Activated CD8-positive, alpha-beta T cell treated with anti-CD3 and anti-CD28 coated beads, Interleukin-2, amount 10 ng/mL, durations not matched to agents 7 days and 5 days (primary cell): Measurements from ENCODE around the gene CDCP2. TPM values are rescaled to one million over a fixed set of nuclear protein-coding genes. Genes with fewer than 3 reads are reported as not detected.
"Not testable (repeated sequence)": the region's sequence is repeated elsewhere in the genome, so short reads cannot be mapped to it uniquely, and the experiment has no call there.

ENCODE experiments used
- ATAC-seq: fragments of 150-1000 bp; cut with Tn5 transposase; one replicate; pipeline ENCODE4 v1.10.0; 2021; ENCODE audit warnings: moderate library complexity
- CTCF ChIA-PET: fragments of 350-600 bp; sonication (Branson Sonifier 250); formaldehyde crosslinking; loops from one replicate; lab custom pipeline; 2021; ENCODE audit warnings: antibody characterized with exemption; lab: Charles Lee
- POLR2A ChIA-PET: fragments of 350-600 bp; sonication (Branson Sonifier 250); formaldehyde crosslinking; loops from one replicate; lab custom pipeline; 2021; ENCODE audit warnings: antibody characterized with exemption; lab: Charles Lee
- DNase-seq: peaks from one replicate; pipeline ENCODE4 v3.0.0-alpha.2; 2020
- H3K27ac Mint-ChIP-seq: one replicate; pipeline ENCODE4 v1.8.0; 2021; ENCODE audit warnings: mild to moderate bottlenecking, mixed read lengths
- H3K27me3 Mint-ChIP-seq: one replicate; pipeline ENCODE4 v1.8.0; 2021; ENCODE audit warnings: low read depth, mixed read lengths
- H3K36me3 Mint-ChIP-seq: one replicate; pipeline ENCODE4 v1.8.0; 2021; ENCODE audit warnings: low read depth, mixed read lengths
- H3K4me1 Mint-ChIP-seq: one replicate; pipeline ENCODE4 v1.8.0; 2021; ENCODE audit warnings: low read depth, mixed read lengths
- H3K4me3 Mint-ChIP-seq: one replicate; pipeline ENCODE4 v1.8.0; 2021; ENCODE audit warnings: mild to moderate bottlenecking, mixed read lengths
- H3K9me3 Mint-ChIP-seq: one replicate; pipeline ENCODE4 v1.8.0; 2022; ENCODE audit warnings: mixed read lengths; ENCODE audit not compliant: insufficient read depth
- total RNA-seq, 2 experiments: library from RNA; stranded (reverse); gene quantifications; one replicate each; pipeline ENCODE4 v1.2.3, GENCODE V29; 2021

Gene CDCP2
- total RNA-seq, 2 experiments from 2014 or later, result 0.16 TPM; not detected in 1

DNA sequence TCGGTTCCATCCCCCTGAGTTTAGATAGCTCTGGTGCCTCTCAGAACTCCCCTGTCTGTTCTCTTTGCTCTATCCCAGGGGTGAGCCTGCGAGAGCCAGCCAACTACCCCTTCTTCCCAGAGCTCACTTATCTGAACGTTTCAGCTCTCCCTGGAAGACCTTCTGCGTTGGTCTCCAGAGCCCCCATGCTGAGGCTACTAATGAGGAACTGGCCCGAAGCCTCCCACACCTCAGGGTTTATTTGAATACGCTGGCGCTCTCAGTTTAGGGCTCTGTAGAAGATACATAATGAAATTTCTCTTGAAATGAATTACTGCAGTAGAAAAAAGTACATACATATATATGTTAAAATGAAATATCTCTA lies 55.9 kb downstream of the CDCP2 start:
- peaks cover 24% of the 10 kb centered on the region for H3K36me3 Mint-ChIP-seq
- ATAC-seq (no peak), DNase-seq (no peak)
- H3K4me1 Mint-ChIP-seq, result peaks cover 2% of the 10 kb centered on the region
- POLR2A ChIA-PET, result interaction anchor here (0.6 kb wide), 1 partner anchor 308 kb away, joined by 3 read pairs; no protein-coding TSS in a partner anchor
- no peak overlapping the region for H3K4me3 Mint-ChIP-seq
- H3K27ac Mint-ChIP-seq, result no peak overlapping the region
- no peaks in the 10 kb centered on the region for H3K9me3 Mint-ChIP-seq
- CTCF ChIA-PET, result no interaction called here
- H3K27me3 Mint-ChIP-seq, result no peaks in the 10 kb centered on the region

DNA sequence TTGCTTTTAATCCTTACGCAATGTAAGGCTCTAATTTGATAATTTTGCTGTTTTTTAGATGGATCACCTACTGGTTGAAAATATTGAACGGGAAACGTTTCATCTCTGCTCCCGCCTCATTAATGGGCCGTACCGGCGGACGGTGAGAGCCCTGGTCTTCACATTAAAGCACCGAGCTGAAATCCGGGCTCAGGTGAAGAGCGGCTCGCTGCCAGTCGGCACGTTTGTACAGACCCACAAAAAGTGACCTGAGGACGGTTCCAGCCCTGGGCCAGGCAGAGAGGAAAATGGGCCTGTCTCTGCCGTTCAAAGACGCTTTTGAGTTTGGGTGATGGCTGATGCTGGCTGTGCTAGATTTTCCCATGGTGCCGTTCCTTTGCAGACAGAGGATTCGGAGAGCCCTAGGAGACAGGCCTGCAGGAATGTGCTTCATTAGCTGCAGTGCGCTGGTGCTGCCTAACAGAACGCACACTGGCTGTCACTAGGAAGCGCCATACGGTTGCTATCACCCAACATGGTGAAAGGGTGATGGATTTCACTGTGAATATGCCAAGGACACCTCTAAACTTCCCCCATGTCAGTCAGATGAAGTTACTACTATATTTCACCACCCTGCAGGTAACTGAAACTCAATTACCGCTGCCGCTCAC lies 56.4 kb downstream of the CDCP2 start:
- Mint-ChIP-seq H3K36me3 (peaks cover 21% of the 10 kb centered on the region), H3K9me3 (no peaks in the 10 kb centered on the region), H3K27ac (no peak overlapping the region), H3K4me3 (no peak overlapping the region), H3K4me1 (peaks cover 2% of the 10 kb centered on the region), H3K27me3 (no peaks in the 10 kb centered on the region)
- DNase-seq (no peak), ATAC-seq (no peak)
- ChIA-PET POLR2A (interaction anchor here (0.6 kb wide), 1 partner anchor 308 kb away, joined by 3 read pairs; no protein-coding TSS in a partner anchor), CTCF (no interaction called here)

DNA sequence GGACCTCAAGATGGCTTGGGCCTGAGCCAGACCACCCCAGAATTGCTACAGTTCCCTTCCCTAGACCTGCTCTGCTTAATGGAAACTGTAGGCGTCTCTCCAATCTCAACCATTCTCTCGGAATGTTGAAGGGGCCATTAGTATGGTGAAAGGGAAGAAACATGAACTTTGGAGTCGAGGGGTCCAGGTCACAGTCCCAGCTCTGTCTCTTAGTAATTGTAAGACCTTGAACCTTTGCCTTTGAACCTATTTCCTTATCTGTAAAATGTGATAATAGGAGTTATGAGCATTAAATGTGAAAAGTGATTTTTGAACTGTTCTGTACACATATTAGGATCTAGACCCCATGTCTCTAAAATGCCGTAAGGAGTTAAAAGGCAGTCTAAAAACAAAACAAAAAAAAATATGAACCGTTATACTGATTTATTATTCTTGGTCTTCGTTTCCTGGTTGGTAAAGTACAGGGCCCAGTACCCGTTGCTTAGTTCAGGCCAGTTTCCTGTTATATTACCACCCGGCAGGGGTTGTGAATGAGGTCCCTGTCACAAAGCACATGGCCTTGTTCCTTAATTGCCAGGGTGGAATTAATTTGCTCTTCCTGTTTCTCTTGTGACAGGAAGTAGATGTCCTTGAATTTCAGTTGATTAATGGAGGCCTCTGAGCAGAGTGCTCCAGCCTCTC lies 57.1 kb downstream of the CDCP2 start:
- Mint-ChIP-seq H3K27me3 (no peaks in the 10 kb centered on the region), H3K27ac (no peak overlapping the region), H3K36me3 (peaks cover 17% of the 10 kb centered on the region), H3K4me3 (no peak overlapping the region), H3K9me3 (no peaks in the 10 kb centered on the region), H3K4me1 (peaks cover 2% of the 10 kb centered on the region)
- DNase-seq, result no peak
- ChIA-PET CTCF (no interaction called here), POLR2A (no interaction called here)
- ATAC-seq, result no peak

DNA sequence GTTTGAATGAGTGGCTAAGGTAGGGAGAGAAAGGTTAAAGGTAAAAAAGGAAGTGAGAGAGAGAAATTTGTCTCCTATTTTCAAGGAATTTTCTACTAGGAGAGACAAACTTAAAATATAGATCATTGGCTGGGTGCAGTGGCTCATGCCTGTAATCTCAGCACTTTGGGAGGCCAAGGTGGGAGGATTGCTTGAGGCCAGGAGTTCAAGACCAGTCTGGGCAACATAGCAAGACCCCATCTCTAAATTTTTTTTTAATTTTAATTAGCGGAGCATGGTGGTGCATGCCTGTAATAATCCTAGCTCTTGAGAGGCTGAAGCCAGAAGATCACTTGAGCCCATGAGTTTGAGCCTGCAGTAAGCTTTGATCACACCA lies 58.1 kb downstream of the CDCP2 start:
- CTCF ChIA-PET, H3K27ac Mint-ChIP-seq: not testable (repeated sequence)

DNA sequence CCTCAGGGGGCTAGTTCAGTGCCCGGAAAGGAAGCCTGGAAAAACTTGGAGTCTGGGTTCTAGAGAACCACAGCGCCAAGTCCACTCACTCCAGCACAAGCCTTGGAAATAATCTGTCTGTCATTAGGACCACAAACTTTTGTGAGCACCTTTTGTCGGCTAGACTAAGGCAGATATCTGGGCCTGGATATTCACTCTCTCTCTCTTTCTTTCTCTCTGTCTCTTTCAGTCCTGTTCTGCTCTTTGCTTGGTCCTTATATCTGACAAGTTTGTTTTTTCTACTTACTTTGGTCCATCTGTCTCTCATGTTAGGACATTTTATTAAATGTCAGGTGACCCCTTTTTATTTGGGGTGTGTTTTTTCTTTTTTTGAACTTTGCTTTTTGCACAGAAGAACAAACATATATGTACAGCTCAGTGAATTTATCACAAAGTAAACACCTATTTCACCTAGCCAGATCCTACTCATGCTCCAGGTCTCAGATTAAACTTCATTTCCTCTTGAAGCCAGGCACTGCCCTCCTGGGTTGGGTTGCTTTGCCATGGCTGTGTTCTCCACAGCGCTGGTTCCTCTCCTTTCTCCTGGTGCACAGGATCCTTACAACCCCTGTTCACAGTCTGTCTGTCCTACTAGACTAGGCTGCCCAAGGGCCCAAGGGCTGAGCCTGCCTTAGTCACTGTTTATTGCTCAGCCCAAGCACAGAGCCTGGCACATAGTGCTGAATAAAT lies 58.6 kb downstream of the CDCP2 start:
- POLR2A ChIA-PET, result no interaction called here
- ATAC-seq, result no peak
- DNase-seq, result no peak
- Mint-ChIP-seq H3K4me1 (peaks cover 2% of the 10 kb centered on the region), H3K4me3 (no peak overlapping the region), H3K27me3 (no peaks in the 10 kb centered on the region), H3K36me3 (peaks cover 15% of the 10 kb centered on the region), H3K9me3 (no peaks in the 10 kb centered on the region), H3K27ac (no peak overlapping the region)
- CTCF ChIA-PET, result no interaction called here

More for the DNA sequence above, 58.1 kb downstream of the CDCP2 start:
- ATAC-seq, H3K4me3 Mint-ChIP-seq, H3K9me3 Mint-ChIP-seq, DNase-seq, H3K27me3 Mint-ChIP-seq, POLR2A ChIA-PET, H3K4me1 Mint-ChIP-seq: not testable (repeated sequence)
- peaks cover 14% of the 10 kb centered on the region for H3K36me3 Mint-ChIP-seq

DNA sequence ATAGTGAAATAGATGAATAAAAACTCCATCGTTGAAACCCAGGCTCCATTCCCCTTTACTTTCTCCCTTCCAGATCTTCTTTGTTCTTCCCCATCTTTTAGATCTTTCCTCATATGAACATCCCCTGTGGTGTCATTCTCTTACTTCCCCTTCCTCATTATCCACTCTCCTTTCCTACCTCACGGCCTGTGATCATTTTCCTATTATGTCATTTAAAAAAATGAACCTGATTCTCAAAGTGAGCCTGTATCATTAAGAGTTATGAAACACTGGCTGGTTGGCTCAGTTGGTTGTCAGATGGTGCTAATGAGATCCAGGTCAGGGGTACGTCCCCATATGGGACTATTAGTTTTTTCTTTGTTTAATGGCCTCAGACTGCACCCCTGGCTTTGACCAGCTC lies 61.1 kb downstream of the CDCP2 start:
- POLR2A ChIA-PET, result no interaction called here
- H3K9me3 Mint-ChIP-seq, result no peaks in the 10 kb centered on the region
- ATAC-seq (no peak), DNase-seq (no peak)
- H3K36me3 Mint-ChIP-seq, result peaks cover 7% of the 10 kb centered on the region
- no peak overlapping the region for H3K27ac Mint-ChIP-seq
- H3K27me3 Mint-ChIP-seq, result no peaks in the 10 kb centered on the region
- no peak overlapping the region for H3K4me3 Mint-ChIP-seq
- peaks cover 6% of the 10 kb centered on the region for H3K4me1 Mint-ChIP-seq
- CTCF ChIA-PET, result interaction anchor here (1.1 kb wide), 1 partner anchor 21 kb away, joined by 4 read pairs; no protein-coding TSS in a partner anchor

DNA sequence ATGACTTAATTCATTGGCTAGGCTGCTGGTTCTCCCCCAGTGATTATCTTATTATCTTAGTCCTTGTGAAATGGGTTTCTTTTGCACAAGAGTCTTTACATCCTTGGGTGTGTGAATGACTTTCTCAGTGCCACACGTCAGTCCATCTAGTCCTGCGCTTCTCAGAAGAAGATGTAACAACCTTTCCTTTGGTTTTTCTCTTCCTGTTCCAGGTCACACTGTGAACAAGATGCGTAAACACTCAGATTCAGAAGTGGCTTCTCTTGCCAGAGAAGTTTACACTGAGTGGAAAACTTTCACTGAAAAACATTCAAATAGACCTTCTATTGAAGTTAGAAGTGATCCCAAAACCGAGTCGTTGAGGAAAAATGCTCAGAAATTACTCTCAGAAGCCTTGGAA lies 64.4 kb downstream of the CDCP2 start:
- no peaks in the 10 kb centered on the region for H3K9me3 Mint-ChIP-seq
- H3K4me1 Mint-ChIP-seq, result peaks cover 3% of the 10 kb centered on the region
- no peak overlapping the region for H3K27ac Mint-ChIP-seq
- no peak overlapping the region for H3K4me3 Mint-ChIP-seq
- ChIA-PET POLR2A (no interaction called here), CTCF (no interaction called here)
- H3K36me3 Mint-ChIP-seq, result peaks cover 2% of the 10 kb centered on the region
- H3K27me3 Mint-ChIP-seq, result no peaks in the 10 kb centered on the region
- ATAC-seq, result no peak
- DNase-seq, result no peak

DNA sequence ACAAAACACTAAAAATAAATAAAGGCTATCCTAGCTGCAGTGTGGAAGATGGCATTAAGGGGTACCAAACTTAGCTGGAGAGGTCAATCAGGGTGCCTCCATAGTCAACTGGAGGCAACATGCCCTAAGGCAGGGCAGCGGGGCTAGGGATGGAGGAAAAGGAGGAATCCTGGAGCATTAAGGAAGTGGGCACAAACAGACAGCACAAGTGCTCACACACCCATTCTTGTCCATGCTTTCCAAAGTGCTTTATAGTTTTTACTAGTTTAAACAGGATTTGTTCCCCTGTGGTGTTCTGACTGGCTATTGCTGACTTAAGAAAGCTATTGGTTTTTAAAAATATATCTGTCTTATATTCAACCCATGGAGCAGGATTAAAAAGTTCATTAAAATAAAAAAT lies 66.0 kb downstream of the CDCP2 start:
- CTCF ChIA-PET, result interaction anchor here (1.1 kb wide), 1 partner anchor 17 kb away, joined by 3 read pairs; no protein-coding TSS in a partner anchor

DNA sequence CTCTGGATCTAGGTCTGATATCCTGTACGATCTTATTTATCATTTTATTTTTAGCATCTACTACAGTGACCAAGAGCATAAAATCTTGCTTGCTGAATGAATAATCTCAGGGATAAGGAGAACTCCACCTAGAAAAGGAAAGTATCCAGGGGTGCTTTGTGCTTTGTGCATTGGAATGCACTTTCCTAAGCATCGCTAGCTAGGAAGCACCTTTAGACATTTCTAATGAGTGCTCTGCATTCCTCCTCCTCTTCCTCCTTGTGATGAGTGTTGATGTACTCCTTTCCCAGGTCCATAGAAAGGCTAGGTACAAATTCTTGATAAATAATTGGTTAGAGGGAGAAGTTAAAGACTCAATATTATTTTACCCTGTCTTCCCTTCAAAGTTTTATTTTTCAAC lies 68.0 kb downstream of the CDCP2 start:
- Mint-ChIP-seq H3K9me3 (no peaks in the 10 kb centered on the region), H3K4me1 (peaks cover 6% of the 10 kb centered on the region), H3K4me3 (no peak overlapping the region), H3K27ac (no peak overlapping the region), H3K27me3 (no peaks in the 10 kb centered on the region), H3K36me3 (peaks cover 2% of the 10 kb centered on the region)
- ChIA-PET POLR2A (no interaction called here), CTCF (interaction anchor here (1.2 to 5.2 kb wide), 2 partner anchors 9 to 13 kb away, joined by 4 to 38 read pairs; no protein-coding TSS in a partner anchor)
- ATAC-seq, result no peak
- no peak for DNase-seq

More for the DNA sequence above, 66.0 kb downstream of the CDCP2 start:
- Mint-ChIP-seq H3K36me3 (peaks cover 2% of the 10 kb centered on the region), H3K27me3 (no peaks in the 10 kb centered on the region), H3K4me3 (no peak overlapping the region), H3K27ac (no peak overlapping the region), H3K9me3 (no peaks in the 10 kb centered on the region), H3K4me1 (peaks cover 3% of the 10 kb centered on the region)
- ATAC-seq (no peak), DNase-seq (no peak)
- POLR2A ChIA-PET, result no interaction called here

Other genes starting within 250 kb of the CDCP2 start
- 10 to 100 TPM; 83.1 to 87.1 TPM for gene IFT25, start 207.3 kb downstream of the CDCP2 start, total RNA-seq
- 10 to 100 TPM; 26.3 to 26.8 TPM for gene LRRC42, start 206.7 kb downstream of the CDCP2 start, total RNA-seq
- not detected for gene LDLRAD1, start 134.8 kb downstream of the CDCP2 start, total RNA-seq
- 100 to 1,000 TPM; 154 to 156 TPM for gene TMEM59, start 99.8 kb downstream of the CDCP2 start, total RNA-seq
- gene TCEANC2, start 99.4 kb downstream of the CDCP2 start, total RNA-seq, result 10 to 100 TPM; 11.6 to 12.0 TPM
- gene CYB5RL, start 47.0 kb upstream of the CDCP2 start, total RNA-seq, result 10 to 100 TPM; 13.1 to 15.5 TPM
- 100 to 1,000 TPM; 115 TPM for gene MRPL37, start 47.2 kb upstream of the CDCP2 start, total RNA-seq